Right ventricle myocardium inferior (tissue), 1 donor: Measurements from ENCODE around the gene TECR. TPM values are rescaled to one million over a fixed set of nuclear protein-coding genes. Genes with fewer than 3 reads are reported as not detected.
A peak's percentile ranks its signal among the peaks of the same experiment; 100 is the strongest.

ENCODE experiments used
- ATAC-seq: fragments of 200-7000 bp; cut with Tn5 transposase; one replicate; pipeline ENCODE4 v1.9.1; 2020; ENCODE audit warnings: mild to moderate bottlenecking, moderate library complexity
- DNase-seq: peaks from one replicate; pipeline ENCODE4 v3.0.0; 2021; ENCODE audit errors: missing footprints
- intact Hi-C: fragments of 100-400 bp; cut with DNase I; formaldehyde crosslinking; loops from one replicate; pipeline ENCODE4 v1.11.0; 2022
- total RNA-seq: library from RNA; stranded (reverse); fragmentation: NEBNext Ultra II Directional; extraction: Animal tissue kit (Norgen Biotek cat#: 25700); gene quantifications from one replicate; pipeline ENCODE4 v1.2.1, GENCODE V29; 2021
- donor health status: DM: no; HTN: yes; CAD: no; lungs with severe emphysema.

Gene TECR
- total RNA-seq, 1 donor from 2014 or later, result 77.4 TPM

- peak; percentile 88 for DNase-seq
- ATAC-seq, result no peak
- intact Hi-C loops, result no loop called here
Observed at GRCh38 chr19:14505488-14506239, 23.7 kb upstream of the TECR start.

DNA sequence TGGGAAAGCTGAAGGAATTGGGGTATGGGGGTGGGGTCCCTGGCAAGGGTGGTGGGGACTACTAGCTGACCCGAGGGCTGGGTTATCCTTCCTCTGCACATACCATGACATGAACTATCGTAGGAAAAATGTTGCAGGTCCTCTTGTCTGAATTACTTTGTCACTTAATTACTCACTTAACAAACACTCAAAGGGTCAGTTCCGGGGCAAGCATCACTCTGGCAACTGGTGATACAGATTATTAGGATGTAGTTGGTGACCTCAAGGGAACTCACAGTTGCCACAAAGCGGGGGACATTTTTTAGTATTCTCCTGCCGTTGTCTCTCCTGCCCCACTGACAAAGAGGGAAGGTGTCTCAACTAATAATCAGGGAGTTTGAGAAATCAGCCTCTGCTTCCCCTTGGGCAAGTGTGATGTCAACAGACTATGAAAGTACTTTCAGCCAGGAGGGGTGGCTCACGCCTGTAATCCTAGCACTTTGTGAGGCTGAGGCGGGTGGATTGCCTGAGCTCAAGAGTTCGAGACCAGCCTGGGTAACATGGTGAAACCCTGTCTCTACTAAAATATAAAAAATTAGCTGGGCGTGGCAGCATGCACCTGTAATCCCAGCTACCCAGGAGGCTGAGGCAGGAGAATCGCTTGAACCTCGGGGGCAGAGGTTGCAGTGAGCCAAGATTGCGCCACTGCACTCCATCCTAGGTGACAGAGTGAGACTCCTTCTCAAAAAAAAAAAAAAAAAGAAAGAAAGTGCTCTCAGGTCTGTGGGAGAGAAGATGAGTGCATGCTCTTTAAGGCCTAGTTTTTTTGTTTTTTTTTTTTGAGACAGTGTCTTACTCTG is 21.5 kb upstream of the TECR start:
- intact Hi-C loops, result no loop called here
- no peak for ATAC-seq
- no peak for DNase-seq

- peak; percentile 70 for DNase-seq
- ATAC-seq, result peak; percentile 51
- intact Hi-C loops, result no loop called here
Observed at GRCh38 chr19:14510311-14511228, 18.8 kb upstream of the TECR start.

DNA sequence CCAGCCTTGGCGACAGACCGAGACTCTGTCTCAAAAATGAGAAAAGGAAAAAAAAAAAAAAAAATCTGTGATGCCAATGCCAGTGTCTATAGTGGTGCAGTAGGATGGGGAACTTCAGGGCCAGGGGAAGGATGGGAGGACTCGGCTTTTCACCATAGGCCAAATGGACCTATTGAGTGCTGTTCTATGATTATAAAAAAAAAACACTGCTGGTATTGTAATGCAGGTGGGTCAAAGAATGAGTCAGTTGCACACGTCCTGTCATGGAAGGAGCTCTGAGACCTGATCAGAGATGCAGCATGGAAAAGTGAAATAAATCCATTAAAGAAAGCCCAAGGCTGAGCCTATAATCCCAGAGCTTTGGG is 18.2 kb upstream of the TECR start:
- no peak for DNase-seq
- peak; percentile 11 for ATAC-seq

DNA sequence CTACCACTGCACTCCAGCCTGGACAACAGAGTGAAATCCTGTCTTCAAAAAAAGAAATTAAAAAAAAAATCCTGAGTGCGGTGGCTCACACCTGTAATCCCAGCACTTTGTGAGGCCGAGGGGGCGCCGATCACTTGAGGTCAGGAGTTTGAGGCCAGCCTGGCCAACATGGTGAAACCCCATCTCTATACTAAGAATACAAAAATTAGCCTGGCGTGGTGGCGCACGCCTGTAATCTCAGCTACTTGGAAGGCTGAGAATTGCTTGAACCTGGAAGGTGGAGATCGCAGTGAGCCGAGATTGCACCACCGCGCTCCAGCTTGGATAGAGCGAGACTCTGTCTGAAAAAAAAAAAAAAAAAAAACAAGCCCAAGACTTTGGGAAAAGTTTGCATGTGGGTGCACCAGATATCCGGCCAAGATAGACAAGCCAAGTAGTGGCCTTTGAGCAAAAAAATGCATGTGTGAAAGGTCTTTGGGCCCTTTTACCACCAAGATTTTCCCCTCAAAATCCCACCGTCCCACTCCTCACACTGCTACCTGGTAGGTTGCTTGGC is 16.9 kb upstream of the TECR start:
- DNase-seq (no peak), ATAC-seq (no peak)
- intact Hi-C loops, result no loop called here

More for the DNA sequence above, 18.2 kb upstream of the TECR start:
- intact Hi-C loops, result no loop called here

- no peak for ATAC-seq
- intact Hi-C loops, result no loop called here
- no peak for DNase-seq
Observed at GRCh38 chr19:14514215-14514863, 15.1 kb upstream of the TECR start.

DNA sequence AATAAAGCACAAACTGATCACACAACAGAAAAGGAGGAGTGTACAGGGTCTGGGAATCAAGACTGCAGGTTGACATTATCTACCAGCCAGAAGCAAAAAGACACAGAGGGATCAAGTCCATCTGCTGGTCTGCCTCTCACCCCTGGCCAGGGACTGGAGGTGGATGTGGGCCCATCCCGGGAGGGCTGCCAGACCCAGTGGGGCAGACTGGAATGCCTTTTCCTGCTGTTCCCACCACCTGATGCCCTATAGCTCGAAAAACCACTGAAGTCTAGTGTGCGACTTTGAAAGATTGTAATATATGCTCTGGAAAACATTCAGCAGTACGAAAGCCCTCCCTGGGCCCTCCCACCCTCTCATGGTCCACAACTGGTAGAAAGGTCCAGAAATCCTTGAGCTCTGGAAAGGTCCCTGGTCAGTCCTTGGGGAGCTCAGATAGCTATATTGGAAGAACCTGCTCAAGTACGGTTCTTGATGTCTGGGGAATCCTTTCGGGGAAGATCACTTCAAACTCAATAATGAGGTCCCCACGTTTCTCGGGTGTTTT is 13.8 kb upstream of the TECR start:
- no peak for DNase-seq
- intact Hi-C loops, result loop anchor here (5.0 kb wide), 1 partner anchor 57 kb away; the partner anchor contains the start of gene NDUFB7
- no peak for ATAC-seq

GRCh38 chr19:14516048-14516534 is 13.3 kb upstream of the TECR start:
- ATAC-seq, result no peak
- DNase-seq, result no peak
- intact Hi-C loops, result loop anchor here (5.0 kb wide), 1 partner anchor 56 kb away; the partner anchor contains the start of gene NDUFB7

- intact Hi-C loops, result loop anchor here (5.0 kb wide), 1 partner anchor 55 kb away; the partner anchor contains the start of gene NDUFB7
- DNase-seq (no peak), ATAC-seq (no peak)
Observed at GRCh38 chr19:14516746-14517438, 12.5 kb upstream of the TECR start.

DNA sequence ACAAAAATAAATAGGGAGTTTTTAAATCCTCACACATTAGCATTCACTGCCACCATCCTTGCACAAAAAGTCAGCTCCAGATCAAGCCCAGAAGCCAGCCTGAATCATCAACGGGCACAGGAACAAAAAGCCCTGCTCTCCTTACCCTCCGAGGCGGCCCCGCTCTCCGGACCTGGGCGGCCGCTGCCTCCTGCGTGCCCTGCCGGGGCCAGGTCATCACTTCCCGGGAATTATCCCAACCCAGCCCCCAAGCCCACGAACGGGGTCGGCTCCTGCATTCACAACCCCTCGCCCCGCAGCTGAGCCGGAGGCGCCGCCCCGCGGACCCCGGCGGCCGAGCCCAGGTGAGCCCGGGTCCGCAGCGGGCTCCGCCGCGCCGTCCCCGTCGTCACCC is 12.0 kb upstream of the TECR start:
- ATAC-seq (no peak), DNase-seq (no peak)
- intact Hi-C loops, result loop anchor here (5.0 kb wide), 1 partner anchor 55 kb away; the partner anchor contains the start of gene NDUFB7

GRCh38 chr19:14517840-14518505 is 11.4 kb upstream of the TECR start, which contains the start of gene DNAJB1:
Gene DNAJB1 (minus strand): TSS chr19:14518397. CDS start chr19:14518349, 48 bp downstream.
- ATAC-seq, result peak; percentile 85
- peak; percentile 90 for DNase-seq
- intact Hi-C loops, result loop anchor here (5.0 kb wide), 1 partner anchor 54 kb away; the partner anchor contains the start of gene NDUFB7

- intact Hi-C loops, result loop anchor here (5.0 kb wide), 1 partner anchor 53 kb away; the partner anchor contains the start of gene NDUFB7
- ATAC-seq (no peak), DNase-seq (no peak)
Observed at GRCh38 chr19:14519245-14519859, 10.0 kb upstream of the TECR start.

- intact Hi-C loops, result loop anchor here (5.0 kb wide), 1 partner anchor 52 kb away; the partner anchor contains the start of gene NDUFB7
- no peak for DNase-seq
- no peak for ATAC-seq
Observed at GRCh38 chr19:14519860-14520407, 9.5 kb upstream of the TECR start.

GRCh38 chr19:14520543-14520942 is 8.9 kb upstream of the TECR start:
- intact Hi-C loops, result no loop called here
- no peak for ATAC-seq
- no peak for DNase-seq

DNA sequence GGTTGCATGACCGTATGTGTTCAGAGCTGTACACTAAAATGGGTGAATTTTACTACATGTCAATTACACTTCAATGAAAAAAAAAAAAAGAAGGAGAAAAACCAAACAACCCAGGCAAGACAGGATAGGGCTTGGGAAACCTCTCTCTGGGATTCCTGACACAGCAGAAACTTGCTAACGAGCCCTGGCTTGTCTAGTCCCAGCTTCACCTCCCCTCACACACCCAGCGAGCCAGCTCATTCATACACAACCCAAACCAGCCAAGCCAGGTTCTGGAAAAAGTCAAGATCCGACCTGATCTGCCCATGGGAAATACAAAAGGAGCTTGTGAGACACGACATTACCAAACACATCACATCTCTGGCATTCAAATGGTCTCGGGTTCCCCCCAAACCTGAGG is 3.7 kb upstream of the TECR start:
- intact Hi-C loops, result no loop called here
- no peak for DNase-seq
- no peak for ATAC-seq

DNA sequence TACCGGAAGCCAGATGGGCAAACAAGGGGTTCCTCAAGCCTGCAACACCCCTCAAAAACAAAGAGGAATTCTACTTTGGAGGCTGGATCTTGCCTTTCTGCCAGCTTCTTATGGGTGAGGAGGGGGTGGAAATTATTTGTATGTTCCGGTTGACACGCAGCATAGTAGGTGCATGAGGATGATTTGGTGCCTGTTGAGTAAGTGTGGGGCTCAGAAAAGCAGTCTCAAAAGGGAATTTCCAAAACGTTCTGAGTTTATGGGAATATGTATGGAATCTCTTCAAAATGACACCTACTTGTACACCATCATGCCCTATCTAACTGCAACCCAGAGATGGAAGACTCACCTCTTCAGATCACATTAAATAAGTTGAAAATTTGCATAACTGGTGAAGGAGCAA is 3.0 kb upstream of the TECR start:
- DNase-seq (no peak), ATAC-seq (no peak)
- intact Hi-C loops, result no loop called here
